IMR-90 (cell line): ENCODE results near the gene SLC25A21. TPM values are rescaled to one million over a fixed set of nuclear protein-coding genes. Genes with fewer than 3 reads are reported as not detected.

Source experiments
- ATAC-seq: fragments of 200-7000 bp; cut with Tn5 transposase; 2 replicates; pipeline ENCODE4 v1.9.1; 2020; ENCODE audit warnings: low read depth, mild to moderate bottlenecking, moderate library complexity
- BruUV-seq: library from RNA; stranded (reverse); fragments of 400-500 nt; replicated peaks from 2 replicates; lab custom pipeline; 2021; lab: Mats Ljungman, UMichigan
- CTCF ChIA-PET: fragments of 300-600 bp; formaldehyde crosslinking; extraction: SDS; loops from one replicate; lab custom pipeline; 2021; ENCODE audit warnings: antibody characterized with exemption; lab: Yijun Ruan, JAX
- POLR2A ChIA-PET: fragments of 300-600 bp; sonication (Branson Sonifier 250); formaldehyde crosslinking; loops from one replicate; lab custom pipeline; 2022; ENCODE audit warnings: antibody characterized with exemption; ENCODE audit not compliant: unreplicated experiment; lab: Charles Lee
- DNase-seq: peaks from one replicate; pipeline ENCODE4 v3.0.0; 2013
- H2AFZ ChIP-seq: replicated peaks from 2 replicates; pipeline ENCODE3; 2013; ENCODE audit warnings: low read length, mild to moderate bottlenecking; ENCODE audit not compliant: poor library complexity
- H2AK5ac ChIP-seq: 2 replicates; pipeline ENCODE4 v1.6.1; 2013; ENCODE audit warnings: low read depth, low read length, inconsistent platforms
- H2AK9ac ChIP-seq: replicated peaks from 2 replicates; pipeline ENCODE3; 2013; ENCODE audit warnings: mild to moderate bottlenecking, low read depth, low read length, moderate library complexity; ENCODE audit not compliant: poor library complexity
- H2BK120ac ChIP-seq: 2 replicates; pipeline ENCODE4 v1.6.1; 2013; ENCODE audit warnings: low read depth, low read length, inconsistent platforms
- H2BK15ac ChIP-seq: 3 replicates; pipeline ENCODE4 v1.6.1; 2013; ENCODE audit warnings: low read depth, low read length, inconsistent platforms
- H2BK20ac ChIP-seq: 2 replicates; pipeline ENCODE4 v1.6.1; 2013; ENCODE audit warnings: low read depth, mild to moderate bottlenecking, inconsistent platforms, low read length, moderate library complexity
- H2BK5ac ChIP-seq: 2 replicates; pipeline ENCODE4 v1.6.1; 2013; ENCODE audit warnings: mild to moderate bottlenecking, low read depth, low read length, inconsistent platforms; ENCODE audit not compliant: poor library complexity, severe bottlenecking
- H3K14ac ChIP-seq: replicated peaks from 2 replicates; pipeline ENCODE4 v1.6.1; 2013; ENCODE audit warnings: low read depth, low read length, inconsistent platforms
- H3K18ac ChIP-seq: 2 replicates; pipeline ENCODE4 v1.6.1; 2013; ENCODE audit warnings: low read depth, low read length, control low read depth
- H3K23ac ChIP-seq: 2 replicates; pipeline ENCODE4 v1.6.1; 2013; ENCODE audit warnings: low read depth, low read length, inconsistent platforms
- H3K27ac ChIP-seq: 2 replicates; pipeline ENCODE4 v1.5.1; 2013; ENCODE audit warnings: mild to moderate bottlenecking, control low read depth, low read length; ENCODE audit not compliant: insufficient read depth
- H3K27me3 ChIP-seq: 2 replicates; pipeline ENCODE4 v1.6.1; 2013; ENCODE audit warnings: low read length; ENCODE audit not compliant: control insufficient read depth, insufficient read depth
- H3K36me3 ChIP-seq: 2 replicates; pipeline ENCODE4 v1.6.1; 2013; ENCODE audit warnings: low read length, mixed read lengths; ENCODE audit not compliant: control insufficient read depth, insufficient read depth
- H3K4ac ChIP-seq: 2 replicates; pipeline ENCODE4 v1.6.1; 2013; ENCODE audit warnings: low read depth, low read length, inconsistent platforms
- H3K4me1 ChIP-seq: 2 replicates; pipeline ENCODE4 v1.6.1; 2013; ENCODE audit warnings: low read length, mixed read lengths; ENCODE audit not compliant: control insufficient read depth, insufficient read depth
- H3K4me2 ChIP-seq: 2 replicates; pipeline ENCODE4 v1.6.1; 2013; ENCODE audit warnings: low read depth, mild to moderate bottlenecking, control low read depth, low read length, moderate library complexity
- H3K4me3 ChIP-seq: 2 replicates; pipeline ENCODE4 v1.5.1; 2013; ENCODE audit warnings: low read depth, mild to moderate bottlenecking, control low read depth, low read length, moderate library complexity; ENCODE audit not compliant: insufficient read depth
- H3K56ac ChIP-seq: 2 replicates; pipeline ENCODE4 v1.6.1; 2013; ENCODE audit warnings: low read length, inconsistent platforms; ENCODE audit not compliant: insufficient read depth; ENCODE audit errors: extremely low read depth
- H3K79me1 ChIP-seq, 2 experiments: 2 replicates each; pipeline ENCODE4 v1.6.1; 2013; ENCODE audit warnings: low read length in 2 of 2, inconsistent platforms in 1 of 2, low read depth in 1 of 2
- H3K9ac ChIP-seq: 2 replicates; pipeline ENCODE4 v1.6.1; 2013; ENCODE audit warnings: low read depth, low read length, control low read depth
- H3K9me1 ChIP-seq: 2 replicates; pipeline ENCODE4 v1.6.1; 2013; ENCODE audit warnings: low read length, inconsistent platforms; ENCODE audit not compliant: insufficient read depth
- H3K9me3 ChIP-seq: 2 replicates; pipeline ENCODE4 v1.6.1; 2013; ENCODE audit warnings: low read length; ENCODE audit not compliant: control insufficient read depth, insufficient read depth
- H4K20me1 ChIP-seq: 2 replicates; pipeline ENCODE4 v1.6.1; 2013; ENCODE audit warnings: low read length, inconsistent platforms; ENCODE audit not compliant: insufficient read depth
- H4K5ac ChIP-seq: 2 replicates; pipeline ENCODE4 v1.6.1; 2013; ENCODE audit warnings: mild to moderate bottlenecking, low read depth, low read length, control low read depth
- H4K8ac ChIP-seq, 2 experiments: 2 replicates each; pipeline ENCODE4 v1.6.1; 2013; ENCODE audit warnings: low read depth in 2 of 2, low read length in 2 of 2, control low read depth in 1 of 2, inconsistent platforms in 1 of 2
- H4K91ac ChIP-seq: 2 replicates; pipeline ENCODE4 v1.6.1; 2013; ENCODE audit warnings: low read depth, low read length, inconsistent platforms; ENCODE audit not compliant: insufficient read depth
- BHLHE40 ChIP-seq: fragments of 150-350 bp; IDR thresholded peaks from 2 replicates; pipeline ENCODE4 v1.6.1; 2016; ENCODE audit warnings: mild to moderate bottlenecking, low read depth, low read length
- CEBPB ChIP-seq: IDR thresholded peaks from 2 replicates; pipeline ENCODE4 v1.6.1; 2012; ENCODE audit warnings: low read depth, low read length, improper control_type of control experiment
- CHD1 ChIP-seq: IDR thresholded peaks from 2 replicates; pipeline ENCODE4 v1.6.1; 2012; ENCODE audit warnings: low read depth, low read length, improper control_type of control experiment
- FOS ChIP-seq: fragments of 150-350 bp; IDR thresholded peaks from 2 replicates; pipeline ENCODE4 v1.6.1; 2016; ENCODE audit warnings: low read depth, low read length
- MAFK ChIP-seq: IDR thresholded peaks from 2 replicates; pipeline ENCODE4 v1.6.1; 2012; ENCODE audit warnings: low read depth, low read length, improper control_type of control experiment
- POLR2A ChIP-seq: IDR thresholded peaks from 2 replicates; pipeline ENCODE4 v1.6.1; 2012; ENCODE audit warnings: mild to moderate bottlenecking, low read depth, low read length
- WGBS, 2 experiments: methylation state at CpG; one replicate each; pipeline versions ENCODE4 v1.1.5 to v1.1.7; 2013; ENCODE audit warnings: missing lambda C conversion rate in 2 of 2; ENCODE audit not compliant: insufficient read length in 1 of 2; ENCODE audit errors: extremely low coverage in 2 of 2; 5-methylcytosine and 5-hydroxymethylcytosine counted together
- dilution Hi-C: fragments of 300-500 bp; cut with HindIII; formaldehyde crosslinking; loops from one replicate; pipeline ENCODE4 v1.14.3; 2018; ENCODE audit warnings: low sequenced_read_pairs; ENCODE audit not compliant: unreplicated experiment
- in situ Hi-C: fragments of 300-500 bp; cut with MboI; formaldehyde crosslinking; loops from 3 replicates; pipeline ENCODE4 v1.14.3; 2019; ENCODE audit warnings: low sequenced_read_pairs, inconsistent platforms, mixed read lengths
- intact Hi-C: fragments of 100-400 bp; cut with micrococcal nuclease; formaldehyde crosslinking; loops from 2 replicates; pipeline ENCODE4 v1.10.0; 2022
- polyA plus RNA-seq, 3 experiments: library from polyadenylated mRNA; depleted of rRNA; stranded (reverse); fragments of >200 nt; gene quantifications; 2 replicates each; pipeline ENCODE4 v1.2.3, GENCODE V29; 2012; ENCODE audit warnings: low replicate concordance in 1 of 3
- total RNA-seq: library from RNA; depleted of rRNA; stranded (reverse); fragments of >200 nt; gene quantifications from 2 replicates; pipeline ENCODE4 v1.2.3, GENCODE V29; 2012

The SLC25A21 gene
- total and polyA plus RNA-seq, 2 of the 4 experiments (the other 2 are of a cell fraction) = 0.62 to 0.90 TPM

DNA sequence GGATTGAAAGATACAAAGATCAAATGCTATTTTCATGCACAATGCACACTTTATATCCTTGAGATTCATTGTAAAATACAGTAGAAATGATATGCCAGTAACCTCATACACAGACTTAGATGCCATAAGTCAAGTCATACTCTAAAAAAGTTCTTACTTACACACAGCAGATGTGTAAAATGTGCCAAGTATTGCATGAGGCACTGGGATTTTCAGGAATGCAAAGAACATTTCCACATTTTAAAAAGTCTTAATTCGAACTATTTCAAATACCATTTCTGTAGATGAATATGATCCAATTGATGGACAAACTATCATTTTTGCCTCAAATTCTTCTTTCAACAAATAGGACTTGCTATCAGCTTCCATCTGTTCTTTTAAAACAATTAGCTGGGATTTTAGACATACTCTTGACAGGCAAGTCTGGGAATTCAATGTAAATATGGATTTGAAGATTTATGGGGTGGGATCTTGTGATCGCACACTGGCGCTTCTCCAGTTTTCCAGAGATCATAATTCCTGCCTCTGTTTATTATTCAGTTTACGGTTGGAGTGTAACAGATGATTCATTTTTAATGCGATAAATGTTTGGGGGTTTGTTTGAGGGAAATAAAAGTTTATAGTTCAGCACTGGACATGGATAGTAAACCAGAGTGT, 326.9 kb downstream of the SLC25A21 start:
- H3K14ac ChIP-seq = no peak overlapping the region
- no peaks in the 10 kb centered on the region for H3K9me1 ChIP-seq
- no peak overlapping the region for H3K23ac ChIP-seq
- H3K4ac ChIP-seq = no peak overlapping the region
- intact Hi-C loops (no loop called here), dilution Hi-C loops (no loop called here), in situ Hi-C loops (no loop called here)
- no peak overlapping the region for H2BK5ac ChIP-seq
- no peak overlapping the region for H2BK20ac ChIP-seq
- H3K36me3 ChIP-seq = no peaks in the 10 kb centered on the region
- no peak overlapping the region for H4K5ac ChIP-seq
- H3K79me1 ChIP-seq = no peaks in the 10 kb centered on the region
- no peak overlapping the region for H3K18ac ChIP-seq
- TF ChIP-seq MAFK (no peak), FOS (no peak), POLR2A (no peak), BHLHE40 (no peak), CHD1 (no peak), CEBPB (no peak)
- H2AK5ac ChIP-seq = no peak overlapping the region
- no peaks in the 10 kb centered on the region for H3K9me3 ChIP-seq
- no peak overlapping the region for H3K27ac ChIP-seq
- no peak overlapping the region for H2BK120ac ChIP-seq
- no peak for ATAC-seq
- H3K4me1 ChIP-seq = no peaks in the 10 kb centered on the region
- no peak overlapping the region for H3K9ac ChIP-seq
- CTCF ChIA-PET = no interaction called here
- POLR2A ChIA-PET = no interaction called here
- no peak overlapping the region for H3K4me3 ChIP-seq
- no peak overlapping the region for H3K4me2 ChIP-seq
- no peak overlapping the region for H2BK15ac ChIP-seq
- H2AFZ ChIP-seq = no peak overlapping the region
- no TSS peak for BruUV-seq
- H2AK9ac ChIP-seq = no peak overlapping the region
- H4K91ac ChIP-seq = no peak overlapping the region
- no peaks in the 10 kb centered on the region; the same call in none of the 2 replicates for H3K27me3 ChIP-seq
- H4K20me1 ChIP-seq = no peaks in the 10 kb centered on the region
- H3K56ac ChIP-seq = no peak overlapping the region
- 100% methylated on average over 1 of the region's 5 CpGs; no CpG with 5 or more reads in 1 of the 2 experiments for WGBS, 2 experiments
- no peak overlapping the region for H4K8ac ChIP-seq
- peak; percentile 3 for DNase-seq
